Breast epithelium (tissue), 4 donors: ENCODE results near the gene NAT10. TPM values are rescaled to one million over a fixed set of nuclear protein-coding genes. Genes with fewer than 3 reads are reported as not detected.

Experiments
- DNase-seq, 2 donors: peaks; one replicate each; pipeline ENCODE4 v3.0.0-alpha.2; 2019; ENCODE audit warnings: low spot score in 2 of 2
- H3K27ac ChIP-seq, 2 donors: fragments of 200-600 bp; sonication (generic) in 1 of 2; one replicate each; pipeline ENCODE4 v1.5.1; 2016 to 2019; ENCODE audit warnings: mild to moderate bottlenecking in 1 of 2
- H3K27me3 ChIP-seq, 2 donors: fragments of 200-600 bp; sonication (generic) in 1 of 2; one replicate each; pipeline versions ENCODE4 v1.5.1 to v1.6.0; 2017 to 2019; ENCODE audit warnings: control low read depth in 1 of 2, mild to moderate bottlenecking in 1 of 2
- H3K36me3 ChIP-seq: fragments of 200-600 bp; one replicate; pipeline ENCODE4 v1.5.1; 2019
- H3K4me1 ChIP-seq, 2 donors: fragments of 200-600 bp; sonication (generic); one replicate each; pipeline ENCODE4 v1.5.1; 2016 to 2019; ENCODE audit warnings: control low read depth in 1 of 2
- H3K4me3 ChIP-seq, 3 donors: fragments of 200-600 bp; sonication (generic); 1 replicate in 2 of 3; 2 replicates in 1 of 3; pipeline ENCODE4 v1.5.1; 2016 to 2019; ENCODE audit warnings: mild to moderate bottlenecking in 3 of 3, moderate library complexity in 2 of 3
- H3K9me3 ChIP-seq, 2 donors: fragments of 200-600 bp; sonication (generic) in 1 of 2; one replicate each; pipeline ENCODE4 v1.5.1; 2016 to 2019; ENCODE audit warnings: control low read depth in 1 of 2
- POLR2A ChIP-seq: fragments of 450-650 bp; IDR thresholded peaks from one replicate; pipeline ENCODE4 v1.6.1; 2016; ENCODE audit warnings: antibody characterized with exemption, mild to moderate bottlenecking, moderate library complexity
- POLR2AphosphoS5 ChIP-seq, 3 donors: sonication (generic); formaldehyde crosslinking; IDR thresholded peaks; one replicate each; pipeline ENCODE4 v1.6.1; 2017; ENCODE audit warnings: antibody characterized with exemption in 3 of 3
- intact Hi-C: fragments of 100-400 bp; cut with DNase I; formaldehyde crosslinking; loops from one replicate; pipeline ENCODE4 v1.15.1; 2023; ENCODE audit warnings: low total_unique reads
- total RNA-seq, 3 donors: library from RNA; depleted of rRNA; stranded (reverse); fragments of >200 nt; gene quantifications; one replicate each; pipeline ENCODE4 v1.1.0, GENCODE V29; 2016
- TF ChIP-seq, protein P1 (sequence below), 3 donors: fragments of 450-650 bp; IDR thresholded peaks; one replicate each; pipeline ENCODE4 v1.5.1; 2016 to 2017; ENCODE audit warnings: antibody characterized with exemption in 3 of 3, mild to moderate bottlenecking in 3 of 3, moderate library complexity in 3 of 3

The NAT10 gene
- total RNA-seq, 3 donors from 2014 or later, result 22.6 to 41.0 (median 31.5) TPM

DNA sequence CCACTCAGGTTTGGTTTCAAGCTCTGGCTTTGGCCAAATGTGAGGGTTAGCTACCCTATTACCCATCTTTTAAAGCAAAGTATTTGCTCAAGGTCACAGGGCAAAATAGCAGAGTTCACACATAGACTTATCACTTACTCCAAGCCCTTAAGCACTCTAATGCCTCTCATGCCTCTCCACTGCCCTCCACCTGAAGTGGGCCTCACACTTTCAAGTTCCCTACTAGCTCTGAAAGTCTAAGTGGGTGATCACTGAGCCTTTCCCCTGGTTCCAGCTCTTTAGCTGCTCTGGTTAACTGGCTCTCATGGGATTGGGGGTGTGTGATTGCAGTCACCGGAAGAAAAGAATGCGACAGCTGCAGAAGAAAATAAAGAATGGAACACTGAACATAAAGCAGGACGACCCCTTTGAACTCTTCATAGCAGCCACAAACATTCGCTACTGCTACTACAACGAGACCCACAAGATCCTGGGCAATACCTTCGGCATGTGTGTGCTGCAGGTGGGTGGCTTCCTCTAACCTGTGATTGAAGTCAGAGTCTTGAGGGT lies 6.4 kb downstream of the NAT10 start:
- H3K4me1 ChIP-seq, result no peaks in the 10 kb centered on the region
- peaks cover 24% of the 10 kb centered on the region for H3K36me3 ChIP-seq
- H3K9me3 ChIP-seq, result no peaks in the 10 kb centered on the region
- H3K4me3 ChIP-seq, result no peak overlapping the region
- no peak overlapping the region for H3K27ac ChIP-seq
- intact Hi-C loops, result no loop called here
- TF ChIP-seq POLR2AphosphoS5 (IDR thresholded peaks at IDR 0.05), result no peak
- TF ChIP-seq POLR2A, result no peak
- TF ChIP-seq, protein P1, sequence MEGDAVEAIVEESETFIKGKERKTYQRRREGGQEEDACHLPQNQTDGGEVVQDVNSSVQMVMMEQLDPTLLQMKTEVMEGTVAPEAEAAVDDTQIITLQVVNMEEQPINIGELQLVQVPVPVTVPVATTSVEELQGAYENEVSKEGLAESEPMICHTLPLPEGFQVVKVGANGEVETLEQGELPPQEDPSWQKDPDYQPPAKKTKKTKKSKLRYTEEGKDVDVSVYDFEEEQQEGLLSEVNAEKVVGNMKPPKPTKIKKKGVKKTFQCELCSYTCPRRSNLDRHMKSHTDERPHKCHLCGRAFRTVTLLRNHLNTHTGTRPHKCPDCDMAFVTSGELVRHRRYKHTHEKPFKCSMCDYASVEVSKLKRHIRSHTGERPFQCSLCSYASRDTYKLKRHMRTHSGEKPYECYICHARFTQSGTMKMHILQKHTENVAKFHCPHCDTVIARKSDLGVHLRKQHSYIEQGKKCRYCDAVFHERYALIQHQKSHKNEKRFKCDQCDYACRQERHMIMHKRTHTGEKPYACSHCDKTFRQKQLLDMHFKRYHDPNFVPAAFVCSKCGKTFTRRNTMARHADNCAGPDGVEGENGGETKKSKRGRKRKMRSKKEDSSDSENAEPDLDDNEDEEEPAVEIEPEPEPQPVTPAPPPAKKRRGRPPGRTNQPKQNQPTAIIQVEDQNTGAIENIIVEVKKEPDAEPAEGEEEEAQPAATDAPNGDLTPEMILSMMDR (IDR thresholded peaks at IDR 0.05), result no peak
- no peaks in the 10 kb centered on the region for H3K27me3 ChIP-seq
- DNase-seq, result no peak

DNA sequence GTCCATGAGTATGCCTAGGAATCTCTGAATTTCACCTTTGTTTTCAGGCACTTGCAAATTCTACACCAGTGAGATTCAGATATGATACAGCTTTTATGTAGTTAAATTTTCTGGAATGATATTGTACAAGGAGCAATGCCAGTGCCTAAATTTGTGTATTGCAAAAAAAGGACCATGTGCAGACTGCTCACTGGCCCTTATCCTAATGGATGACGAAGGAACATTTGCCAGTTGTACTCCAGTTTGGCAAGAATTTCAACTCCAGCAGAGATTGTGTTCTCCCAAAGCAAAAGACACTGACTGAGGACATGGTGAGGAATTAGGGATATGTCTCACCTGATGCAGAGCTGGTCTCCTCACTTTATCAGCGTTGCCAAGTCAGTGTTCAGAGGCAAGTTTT lies 8.6 kb downstream of the NAT10 start:
- no peak overlapping the region for H3K4me3 ChIP-seq
- DNase-seq, result no peak
- no peaks in the 10 kb centered on the region for H3K9me3 ChIP-seq
- H3K27ac ChIP-seq, result no peak overlapping the region
- TF ChIP-seq POLR2A, result no peak
- intact Hi-C loops, result no loop called here
- H3K27me3 ChIP-seq, result no peaks in the 10 kb centered on the region
- peaks cover 30% of the 10 kb centered on the region for H3K36me3 ChIP-seq
- H3K4me1 ChIP-seq, result no peaks in the 10 kb centered on the region

DNA sequence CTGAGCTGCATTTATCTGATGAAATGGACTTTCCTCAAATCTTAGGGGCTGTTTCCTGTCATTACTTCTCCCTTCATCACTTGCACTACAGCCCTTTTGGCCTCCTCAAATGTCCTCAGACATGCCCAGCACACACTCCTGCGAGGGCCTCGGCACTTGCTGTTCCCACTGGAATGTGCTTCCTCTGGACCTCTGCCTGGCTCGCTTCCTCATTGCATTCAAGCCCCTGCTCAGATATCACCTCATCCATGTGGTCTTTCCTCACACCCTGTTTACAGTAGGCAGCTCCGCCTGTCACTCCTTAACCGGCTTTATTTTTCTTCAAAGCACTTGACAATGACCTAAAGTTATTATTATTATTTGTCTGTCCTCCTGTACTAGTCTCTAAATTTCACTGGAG lies 9.0 kb downstream of the NAT10 start:
- H3K27me3 ChIP-seq, result no peaks in the 10 kb centered on the region
- intact Hi-C loops, result no loop called here
- no peaks in the 10 kb centered on the region for H3K4me1 ChIP-seq
- TF ChIP-seq, protein P1 (IDR thresholded peaks at IDR 0.05), result no peak
- TF ChIP-seq POLR2AphosphoS5 (IDR thresholded peaks at IDR 0.05) (no peak), POLR2A (no peak)
- H3K27ac ChIP-seq, result no peak overlapping the region
- H3K36me3 ChIP-seq, result peaks cover 31% of the 10 kb centered on the region
- H3K4me3 ChIP-seq, result no peak overlapping the region
- no peaks in the 10 kb centered on the region for H3K9me3 ChIP-seq
- no peak for DNase-seq

DNA sequence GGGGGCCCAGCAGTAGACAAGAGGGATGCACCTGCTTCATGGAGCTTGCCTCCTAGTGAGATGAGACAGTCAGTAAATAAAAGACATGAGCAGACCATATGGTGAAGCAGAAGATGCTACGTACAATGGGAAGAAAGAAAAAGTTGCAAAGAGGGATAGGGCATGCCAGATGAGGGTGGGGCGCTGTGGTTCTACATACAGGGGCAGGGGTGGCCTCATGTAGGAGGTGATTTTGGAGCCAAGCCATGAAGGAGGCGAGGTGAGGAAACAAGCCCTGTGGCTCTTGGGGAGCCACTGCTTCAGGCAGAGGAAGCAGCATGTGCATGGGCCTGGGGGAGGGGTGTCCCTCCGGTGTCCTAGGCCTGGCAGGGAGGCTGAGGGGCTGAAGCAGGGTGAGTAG lies 15.2 kb downstream of the NAT10 start:
- H3K27ac ChIP-seq, result no peak overlapping the region
- no peaks in the 10 kb centered on the region for H3K9me3 ChIP-seq
- intact Hi-C loops, result no loop called here
- H3K4me3 ChIP-seq, result no peak overlapping the region
- no peaks in the 10 kb centered on the region for H3K4me1 ChIP-seq
- TF ChIP-seq, protein P1 (IDR thresholded peaks at IDR 0.05), result no peak
- TF ChIP-seq POLR2A (no peak), POLR2AphosphoS5 (IDR thresholded peaks at IDR 0.05) (no peak)
- H3K27me3 ChIP-seq, result no peaks in the 10 kb centered on the region
- no peak for DNase-seq
- H3K36me3 ChIP-seq, result peaks cover 21% of the 10 kb centered on the region

DNA sequence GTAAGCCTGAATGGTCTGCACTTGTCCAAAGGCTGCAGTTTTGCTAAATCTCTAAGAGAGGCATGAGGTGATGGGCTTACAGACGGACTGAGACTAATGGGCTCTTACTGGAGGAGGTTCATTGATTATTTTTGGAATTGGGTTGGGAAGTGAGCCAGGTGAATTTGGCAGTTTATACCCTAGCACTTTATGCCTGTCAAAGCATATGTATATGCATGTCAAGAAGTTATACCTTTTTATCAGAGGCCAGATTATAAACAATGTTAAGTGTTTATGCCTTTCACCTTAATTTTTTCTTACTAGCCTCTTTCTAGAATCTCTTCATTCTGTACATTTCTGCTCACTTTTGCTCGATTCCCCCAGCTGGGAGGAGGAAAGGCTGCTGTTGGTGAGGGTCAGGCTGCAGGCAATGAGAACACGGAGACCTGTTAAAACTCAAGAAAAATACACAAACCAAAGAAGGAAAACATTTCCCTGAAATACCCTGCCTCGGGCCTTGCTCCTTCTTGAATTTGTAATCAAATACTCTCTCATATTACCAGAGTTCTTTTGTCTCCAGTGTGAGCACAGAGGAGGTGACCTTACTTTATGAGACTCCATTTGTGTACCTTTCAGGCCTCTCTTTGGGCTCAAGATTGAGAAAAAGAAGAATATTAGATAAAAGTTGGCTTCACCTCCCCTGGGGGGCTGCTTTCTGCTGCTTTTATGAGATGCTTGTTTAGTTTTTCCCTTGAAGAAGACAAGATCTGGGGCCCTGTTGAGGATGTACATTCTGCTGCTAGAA lies 19.6 kb downstream of the NAT10 start:
- intact Hi-C loops, result no loop called here
- H3K4me3 ChIP-seq, result no peak overlapping the region
- no peaks in the 10 kb centered on the region for H3K9me3 ChIP-seq
- H3K27ac ChIP-seq, result no peak overlapping the region
- no peaks in the 10 kb centered on the region for H3K27me3 ChIP-seq
- H3K36me3 ChIP-seq, result peaks cover 12% of the 10 kb centered on the region
- no peaks in the 10 kb centered on the region for H3K4me1 ChIP-seq
- TF ChIP-seq, protein P1 (IDR thresholded peaks at IDR 0.05), result no peak
- TF ChIP-seq POLR2A (no peak), POLR2AphosphoS5 (IDR thresholded peaks at IDR 0.05) (no peak)
- DNase-seq, result no peak
